Karpas-422 (cell line): ENCODE data around the gene ACRBP. TPM values are rescaled to one million over a fixed set of nuclear protein-coding genes. Genes with fewer than 3 reads are reported as not detected.
A peak's percentile ranks its signal among the peaks of the same experiment; 100 is the strongest.

Source experiments
- DNase-seq: peaks from one replicate; pipeline ENCODE4 v3.0.0-alpha.2; 2015
- H2AFZ ChIP-seq: fragments of 200-600 bp; sonication (generic); 2 replicates; pipeline ENCODE4 v1.6.1; 2014; ENCODE audit warnings: antibody characterized with exemption, low read length, mixed read lengths
- H3K27ac ChIP-seq: fragments of 200-600 bp; sonication (generic); 2 replicates; pipeline ENCODE4 v1.5.1; 2014; ENCODE audit warnings: mild to moderate bottlenecking, low read length, moderate library complexity
- H3K27me3 ChIP-seq: fragments of 200-600 bp; sonication (generic); 2 replicates; pipeline ENCODE4 v1.6.1; 2014; ENCODE audit warnings: low read length, mixed read lengths
- H3K36me3 ChIP-seq: fragments of 200-600 bp; sonication (generic); 2 replicates; pipeline ENCODE4 v1.6.1; 2014; ENCODE audit warnings: low read length, mixed read lengths; ENCODE audit not compliant: insufficient read depth
- H3K4me1 ChIP-seq: fragments of 200-600 bp; sonication (generic); 2 replicates; pipeline ENCODE4 v1.6.1; 2014; ENCODE audit warnings: mild to moderate bottlenecking, low read length, mixed read lengths
- H3K4me2 ChIP-seq: fragments of 200-600 bp; sonication (generic); 2 replicates; pipeline ENCODE4 v1.6.1; 2014; ENCODE audit warnings: low read length, low read depth, mild to moderate bottlenecking; ENCODE audit not compliant: poor library complexity, severe bottlenecking
- H3K4me3 ChIP-seq: fragments of 200-600 bp; sonication (generic); 2 replicates; pipeline ENCODE4 v1.5.1; 2014; ENCODE audit warnings: mild to moderate bottlenecking, antibody characterized with exemption, low read length, mixed read lengths
- H3K79me2 ChIP-seq: fragments of 200-600 bp; sonication (generic); 2 replicates; pipeline ENCODE4 v1.6.1; 2014; ENCODE audit warnings: mild to moderate bottlenecking, low read length, mixed read lengths
- H3K9ac ChIP-seq: fragments of 200-600 bp; sonication (generic); 2 replicates; pipeline ENCODE4 v1.6.0; 2014; ENCODE audit warnings: low read length
- H3K9me2 ChIP-seq: fragments of 200-600 bp; sonication (generic), shearing (Covaris generic); replicated peaks from 2 replicates; pipeline ENCODE4 v1.6.0; 2014; ENCODE audit warnings: mild to moderate bottlenecking, low read length, moderate library complexity; ENCODE audit not compliant: insufficient read depth
- H3K9me3 ChIP-seq: fragments of 300-700, 200-600 bp; sonication (generic); 2 replicates; pipeline ENCODE4 v1.6.1; 2014; ENCODE audit warnings: low read length, mixed read lengths
- H4K20me1 ChIP-seq: fragments of 200-600 bp; sonication (generic); 2 replicates; pipeline ENCODE4 v1.6.1; 2014; ENCODE audit warnings: mild to moderate bottlenecking, antibody characterized with exemption, low read length, low read depth; ENCODE audit not compliant: insufficient read depth
- total RNA-seq: library from RNA; depleted of rRNA; stranded (reverse); fragments of >200 nt; shearing (Covaris generic); gene quantifications from 2 replicates; pipeline ENCODE4 v1.2.3, GENCODE V29; 2014; ENCODE audit warnings: low replicate concordance

Gene ACRBP
- total RNA-seq, 1 experiment from 2014 or later: 4.2 TPM

DNA sequence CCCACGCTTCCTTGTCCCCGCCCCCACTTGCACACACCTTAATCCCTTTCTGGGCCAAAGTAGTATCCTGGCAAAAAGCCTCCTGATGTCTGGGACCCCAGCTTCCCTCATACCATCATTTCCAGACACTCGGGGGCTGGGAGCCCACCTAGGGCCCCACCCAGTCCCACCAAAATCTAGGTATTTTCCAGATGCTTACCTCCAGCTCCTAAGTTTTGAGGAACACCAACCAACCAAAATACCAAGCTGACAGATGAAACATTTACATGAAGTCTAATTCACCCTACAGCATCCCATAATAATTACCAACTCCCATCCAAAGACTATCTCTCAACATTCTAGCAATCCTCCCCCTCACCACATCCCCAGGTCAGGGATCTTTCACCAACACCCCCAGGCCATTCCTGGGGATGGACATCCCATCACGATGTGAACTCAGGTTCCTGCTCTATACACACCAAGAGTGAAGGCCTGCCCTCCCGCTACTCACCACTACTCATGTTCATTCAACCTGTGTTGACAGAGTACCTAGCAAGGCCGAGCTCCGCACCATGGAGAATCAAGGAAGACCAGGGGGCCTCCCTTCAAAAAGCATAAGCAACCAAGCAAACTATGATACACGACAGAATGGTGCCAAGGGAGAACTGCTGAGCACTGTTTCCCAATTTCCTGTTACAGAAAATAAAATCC lies 38.5 kb downstream of the ACRBP start:
- H3K9me3 ChIP-seq: no peaks in the 10 kb centered on the region
- H3K4me3 ChIP-seq: no peak overlapping the region
- H3K9ac ChIP-seq: no peak overlapping the region
- H3K4me2 ChIP-seq: no peak overlapping the region
- no peaks in the 10 kb centered on the region for H3K9me2 ChIP-seq
- peaks cover 62% of the 10 kb centered on the region for H3K4me1 ChIP-seq
- peak; percentile 73 for DNase-seq
- peaks cover 32% of the 10 kb centered on the region for H3K79me2 ChIP-seq
- no peaks in the 10 kb centered on the region for H3K27me3 ChIP-seq
- H3K36me3 ChIP-seq: peaks cover 19% of the 10 kb centered on the region
- peaks cover 28% of the 10 kb centered on the region for H4K20me1 ChIP-seq
- H3K27ac ChIP-seq: peak overlapping the region; percentile 75
- H2AFZ ChIP-seq: peak overlapping the region; percentile 49; the same call in 1 of the 2 replicates

DNA sequence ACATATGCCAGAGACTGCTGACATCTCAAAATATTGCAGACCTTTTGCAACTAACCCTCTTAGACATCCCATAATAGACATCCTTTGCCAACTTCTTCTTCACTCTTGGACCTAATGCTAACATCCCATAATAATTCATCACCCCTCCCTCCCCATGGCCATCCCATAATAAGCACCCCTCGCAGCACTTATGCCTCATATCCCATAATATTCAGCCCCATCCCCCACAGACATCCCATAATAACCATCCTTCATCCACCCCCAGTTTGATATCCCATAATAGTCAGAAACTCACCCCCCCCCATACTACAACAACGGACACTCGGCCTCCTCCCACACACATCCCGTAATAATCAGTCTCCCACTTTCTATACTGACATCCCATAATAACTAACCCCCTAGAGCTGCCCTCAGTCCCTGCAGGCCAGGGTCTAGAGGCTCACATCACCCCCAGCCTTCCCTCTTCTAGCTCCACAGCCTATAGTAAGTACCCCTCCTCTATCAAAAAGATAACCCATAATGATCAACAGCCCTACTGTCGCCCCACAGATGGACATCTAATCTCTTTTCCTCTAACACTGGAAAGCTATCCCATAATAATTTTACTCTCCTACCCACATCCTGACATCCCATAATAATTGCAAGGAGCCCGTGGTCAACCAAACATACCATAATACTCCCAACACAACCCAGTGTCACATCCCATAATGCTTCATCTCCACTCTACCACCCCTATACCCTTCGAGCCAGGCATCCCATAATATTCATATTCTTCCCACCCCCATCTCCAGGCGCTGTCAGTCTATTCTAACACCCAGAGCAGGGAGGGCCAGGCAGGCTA lies 39.3 kb downstream of the ACRBP start:
- Histone ChIP-seq H3K4me3 (no peak overlapping the region), H3K27ac (peak overlapping the region; percentile 75), H3K27me3 (no peaks in the 10 kb centered on the region), H3K9ac (peak overlapping the region; percentile 19; the same call in 1 of the 2 replicates), H3K79me2 (peaks cover 40% of the 10 kb centered on the region), H2AFZ (peak overlapping the region; percentile 70), H3K36me3 (peaks cover 22% of the 10 kb centered on the region), H4K20me1 (peaks cover 34% of the 10 kb centered on the region), H3K9me3 (no peaks in the 10 kb centered on the region), H3K9me2 (no peaks in the 10 kb centered on the region), H3K4me2 (peak overlapping the region; percentile 26), H3K4me1 (peaks cover 64% of the 10 kb centered on the region)
- DNase-seq: peak; percentile 76

DNA sequence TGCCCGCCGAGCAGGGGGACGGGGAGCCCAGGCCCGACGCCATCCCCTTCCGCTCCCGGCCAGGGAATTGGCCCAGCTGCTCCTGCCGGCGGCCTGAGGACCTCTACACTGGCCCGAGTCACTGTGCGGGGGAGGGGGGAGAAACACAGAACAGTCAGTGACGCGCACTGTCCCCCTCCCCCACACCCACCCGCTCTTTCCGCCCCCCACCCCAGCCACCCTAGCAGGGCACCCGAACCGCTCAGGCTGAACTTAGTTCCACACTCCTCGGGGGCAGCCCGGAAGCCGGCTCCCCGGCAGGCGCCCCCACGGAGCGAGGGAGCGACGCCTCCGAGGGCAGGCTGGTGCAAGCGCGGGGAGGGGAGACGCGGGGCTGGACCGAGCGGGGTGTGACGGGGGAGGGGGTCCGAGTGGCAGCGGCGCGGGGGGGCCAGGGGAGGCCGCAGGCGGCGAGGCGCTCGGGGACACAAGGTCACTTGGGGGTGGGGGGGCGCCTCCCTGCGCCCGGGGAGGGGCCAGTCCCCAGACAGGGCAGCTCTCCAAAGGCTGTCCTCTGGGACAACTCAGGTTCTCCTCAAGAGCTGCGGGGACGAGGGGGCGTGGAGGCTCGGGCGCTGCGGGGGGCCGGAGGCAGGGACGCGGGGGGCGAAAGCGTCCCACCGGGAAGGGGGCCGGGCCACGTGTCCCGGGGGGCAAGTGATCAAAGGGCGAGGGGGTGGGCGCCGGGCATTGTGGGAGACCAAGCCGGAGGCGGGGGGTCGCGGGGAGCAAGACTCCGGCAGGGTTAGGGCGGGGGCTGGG lies 40.7 kb downstream of the ACRBP start:
- H3K9ac ChIP-seq: peak overlapping the region; percentile 91
- peak overlapping the region; percentile 94 for H3K4me2 ChIP-seq
- H3K27me3 ChIP-seq: no peaks in the 10 kb centered on the region
- H3K9me3 ChIP-seq: no peaks in the 10 kb centered on the region
- H3K9me2 ChIP-seq: no peaks in the 10 kb centered on the region
- DNase-seq: peak; percentile 81
- H3K79me2 ChIP-seq: peaks cover 53% of the 10 kb centered on the region
- H3K4me1 ChIP-seq: peaks cover 51% of the 10 kb centered on the region
- H3K4me3 ChIP-seq: peak overlapping the region; percentile 89
- H2AFZ ChIP-seq: no peak overlapping the region
- H3K27ac ChIP-seq: peak overlapping the region; percentile 83
- peaks cover 40% of the 10 kb centered on the region for H4K20me1 ChIP-seq
- peaks cover 37% of the 10 kb centered on the region for H3K36me3 ChIP-seq

DNA sequence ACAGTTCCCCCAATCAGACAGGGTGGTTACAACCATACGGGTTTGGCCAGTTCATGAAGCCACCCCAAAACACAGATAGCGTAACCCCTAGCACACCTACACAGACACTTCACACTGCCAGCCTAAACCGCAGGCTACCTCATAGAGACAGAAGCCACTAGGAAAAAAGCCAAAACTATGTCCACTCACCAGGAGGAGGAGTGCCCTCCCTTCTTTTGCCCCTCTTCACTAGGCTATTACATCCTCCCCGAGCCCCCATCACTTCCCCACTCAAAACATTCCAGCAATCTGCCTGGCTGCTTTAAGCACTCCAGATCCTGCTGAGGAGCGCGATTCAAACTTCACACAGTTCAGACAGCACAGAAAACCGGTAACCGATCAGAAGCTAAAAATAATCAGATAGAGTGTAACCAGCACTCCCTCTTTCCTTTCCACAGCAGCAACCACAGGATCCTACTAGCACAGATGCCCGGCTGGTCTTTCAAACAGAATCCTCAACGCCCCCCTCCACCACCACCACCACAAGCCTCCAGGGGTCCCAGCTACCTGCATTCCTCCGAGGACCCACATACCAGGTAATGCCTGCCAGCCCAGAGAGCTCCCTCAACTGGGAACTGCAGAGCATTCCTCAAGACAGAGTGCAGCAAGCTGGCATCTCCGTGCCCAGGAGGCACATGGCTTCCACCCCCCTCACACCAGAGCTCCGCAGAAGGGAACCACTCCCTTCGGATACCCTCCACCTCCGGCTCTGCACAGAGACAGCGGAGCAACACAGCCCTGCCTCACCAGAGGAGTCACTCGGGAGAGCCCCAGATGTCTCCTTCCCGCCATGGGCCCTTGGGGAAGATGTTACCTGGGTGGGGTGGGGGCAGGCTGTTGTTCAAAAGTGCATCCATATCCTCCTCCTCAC lies 41.6 kb downstream of the ACRBP start:
- H3K27ac ChIP-seq: peak overlapping the region; percentile 83
- H3K9me3 ChIP-seq: no peaks in the 10 kb centered on the region
- H3K79me2 ChIP-seq: peaks cover 61% of the 10 kb centered on the region
- peaks cover 43% of the 10 kb centered on the region for H3K4me1 ChIP-seq
- peak overlapping the region; percentile 89 for H3K4me3 ChIP-seq
- peak overlapping the region; percentile 91 for H3K9ac ChIP-seq
- H3K4me2 ChIP-seq: peak overlapping the region; percentile 94
- H3K9me2 ChIP-seq: no peaks in the 10 kb centered on the region
- no peaks in the 10 kb centered on the region for H3K27me3 ChIP-seq
- H4K20me1 ChIP-seq: peaks cover 43% of the 10 kb centered on the region
- H3K36me3 ChIP-seq: peaks cover 45% of the 10 kb centered on the region
- peak; percentile 64 for DNase-seq
- no peak overlapping the region for H2AFZ ChIP-seq

DNA sequence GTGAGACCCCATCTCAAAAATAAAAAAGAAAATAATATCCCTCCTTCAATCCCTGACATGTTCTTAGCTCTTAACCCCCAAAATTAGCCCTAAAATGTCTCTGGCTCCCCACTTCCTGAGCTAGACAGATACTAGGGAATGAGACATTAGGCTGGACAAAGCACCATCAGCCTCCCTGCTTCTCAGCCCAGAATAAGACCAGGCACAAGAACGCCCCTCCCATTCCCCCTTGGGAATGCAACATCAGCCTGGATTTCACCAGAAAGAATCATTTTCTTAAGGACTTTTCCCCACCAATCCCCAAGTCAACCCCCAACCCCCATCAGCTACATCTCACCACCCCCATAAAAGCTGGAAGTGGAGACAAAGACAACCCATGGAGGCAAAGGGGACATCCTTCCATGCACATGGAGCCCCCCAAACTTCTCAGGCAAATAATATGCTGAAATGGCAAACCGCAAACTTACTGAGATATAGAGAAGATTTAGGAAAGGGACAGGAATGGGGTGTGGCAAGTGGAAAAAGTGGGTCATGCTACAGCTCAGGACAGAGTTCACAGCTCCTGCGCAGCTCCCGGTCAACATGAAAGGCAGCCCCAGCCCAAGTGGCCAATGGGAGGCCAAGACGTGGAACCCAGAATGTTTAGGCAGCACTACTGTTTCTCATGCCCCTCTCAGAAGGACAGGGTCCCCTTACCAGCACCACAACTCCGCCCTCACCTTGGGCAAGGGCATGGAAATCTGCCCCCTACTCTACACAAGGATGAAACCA lies 42.8 kb downstream of the ACRBP start:
- peaks cover 69% of the 10 kb centered on the region for H3K79me2 ChIP-seq
- H3K9me2 ChIP-seq: no peaks in the 10 kb centered on the region
- H3K9ac ChIP-seq: peak overlapping the region; percentile 91
- H3K4me3 ChIP-seq: peak overlapping the region; percentile 89
- peaks cover 58% of the 10 kb centered on the region for H3K36me3 ChIP-seq
- H2AFZ ChIP-seq: no peak overlapping the region
- H3K9me3 ChIP-seq: no peaks in the 10 kb centered on the region
- no peak overlapping the region for H3K27ac ChIP-seq
- no peak for DNase-seq
- H3K4me1 ChIP-seq: peaks cover 43% of the 10 kb centered on the region
- H3K4me2 ChIP-seq: peak overlapping the region; percentile 94
- peaks cover 46% of the 10 kb centered on the region for H4K20me1 ChIP-seq
- H3K27me3 ChIP-seq: no peaks in the 10 kb centered on the region

DNA sequence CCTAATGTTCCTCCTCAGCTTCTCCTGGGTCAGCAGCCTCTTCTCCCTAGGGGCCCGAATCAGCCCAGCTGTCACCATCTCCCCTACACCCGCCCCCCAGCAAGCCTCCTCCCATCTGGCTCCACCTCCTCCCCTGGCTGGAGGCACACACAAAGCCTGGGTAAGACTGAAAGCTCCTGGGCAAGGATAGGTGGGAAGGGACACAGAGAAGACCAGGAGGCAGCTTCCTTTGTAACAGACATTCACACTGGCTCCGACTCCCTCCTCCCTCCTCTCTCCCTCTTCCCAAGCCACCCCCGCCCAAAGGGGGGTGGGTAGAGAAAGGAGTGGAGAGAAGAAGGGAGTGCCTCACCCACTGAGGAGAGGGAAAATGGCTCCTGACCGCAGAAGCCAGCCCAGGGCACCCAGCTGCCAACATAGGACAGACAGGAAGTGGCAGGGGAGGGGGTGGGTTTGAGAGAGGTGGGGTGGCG lies 44.1 kb downstream of the ACRBP start:
- H3K79me2 ChIP-seq: peaks cover 72% of the 10 kb centered on the region
- H2AFZ ChIP-seq: no peak overlapping the region
- H4K20me1 ChIP-seq: peaks cover 46% of the 10 kb centered on the region
- H3K4me1 ChIP-seq: peaks cover 40% of the 10 kb centered on the region
- peak overlapping the region; percentile 10 for H3K4me2 ChIP-seq
- DNase-seq: no peak
- no peaks in the 10 kb centered on the region for H3K9me2 ChIP-seq
- H3K9ac ChIP-seq: no peak overlapping the region
- H3K27ac ChIP-seq: no peak overlapping the region
- H3K9me3 ChIP-seq: no peaks in the 10 kb centered on the region
- H3K4me3 ChIP-seq: no peak overlapping the region
- H3K27me3 ChIP-seq: no peaks in the 10 kb centered on the region
- peaks cover 63% of the 10 kb centered on the region for H3K36me3 ChIP-seq

DNA sequence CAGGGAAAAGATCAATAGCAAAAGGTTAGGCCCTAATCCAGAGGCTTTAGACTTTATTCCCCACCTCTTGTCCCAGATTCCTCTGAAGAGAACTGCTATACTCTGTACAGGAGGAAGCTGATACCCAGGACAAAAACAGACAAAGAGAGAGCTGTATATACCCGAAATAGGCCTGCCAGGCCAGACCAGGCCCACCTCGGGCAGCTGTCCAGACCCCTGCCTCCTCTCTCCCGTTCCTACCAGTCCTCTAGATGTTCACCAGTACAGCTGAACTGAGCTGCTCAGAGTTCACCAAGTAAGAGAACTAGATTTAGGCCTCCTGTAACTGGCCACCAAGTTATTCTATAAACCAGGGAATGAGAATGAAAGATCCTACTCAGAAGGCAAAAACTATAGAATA lies 44.7 kb downstream of the ACRBP start:
- Histone ChIP-seq H3K4me3 (no peak overlapping the region), H3K9ac (no peak overlapping the region), H3K79me2 (peaks cover 77% of the 10 kb centered on the region), H3K27ac (no peak overlapping the region), H3K9me3 (no peaks in the 10 kb centered on the region), H3K4me1 (peaks cover 33% of the 10 kb centered on the region), H3K27me3 (no peaks in the 10 kb centered on the region), H4K20me1 (peaks cover 46% of the 10 kb centered on the region), H2AFZ (no peak overlapping the region), H3K9me2 (no peaks in the 10 kb centered on the region), H3K36me3 (peaks cover 69% of the 10 kb centered on the region), H3K4me2 (no peak overlapping the region)
- no peak for DNase-seq
